NB4 (cell line): ENCODE data around the gene CSNK1D.

Experiments used
- DNase-seq: peaks from one replicate; pipeline ENCODE4 v3.0.0; 2010; ENCODE audit warnings: low read depth
- H3K4me3 ChIP-seq: one replicate; pipeline ENCODE4 v1.5.1; 2011; ENCODE audit warnings: mild to moderate bottlenecking, low read depth, low read length, moderate library complexity
- MYC ChIP-seq: IDR thresholded peaks from 2 replicates; pipeline ENCODE4 v1.6.1; 2011; ENCODE audit warnings: low read depth, low read length
- POLR2A ChIP-seq: IDR thresholded peaks from 2 replicates; pipeline ENCODE4 v1.6.1; 2011; ENCODE audit warnings: mild to moderate bottlenecking; ENCODE audit not compliant: insufficient read length; ENCODE audit errors: extremely low read depth
- TF ChIP-seq, protein P1 (sequence below): IDR thresholded peaks from one replicate; pipeline ENCODE4 v1.5.1; 2012; ENCODE audit warnings: low read depth, low read length
- TF ChIP-seq, protein P2 (sequence below): IDR thresholded peaks from 2 replicates; pipeline ENCODE4 v1.6.1; 2011; ENCODE audit warnings: low read depth, low read length

The CSNK1D gene

DNA sequence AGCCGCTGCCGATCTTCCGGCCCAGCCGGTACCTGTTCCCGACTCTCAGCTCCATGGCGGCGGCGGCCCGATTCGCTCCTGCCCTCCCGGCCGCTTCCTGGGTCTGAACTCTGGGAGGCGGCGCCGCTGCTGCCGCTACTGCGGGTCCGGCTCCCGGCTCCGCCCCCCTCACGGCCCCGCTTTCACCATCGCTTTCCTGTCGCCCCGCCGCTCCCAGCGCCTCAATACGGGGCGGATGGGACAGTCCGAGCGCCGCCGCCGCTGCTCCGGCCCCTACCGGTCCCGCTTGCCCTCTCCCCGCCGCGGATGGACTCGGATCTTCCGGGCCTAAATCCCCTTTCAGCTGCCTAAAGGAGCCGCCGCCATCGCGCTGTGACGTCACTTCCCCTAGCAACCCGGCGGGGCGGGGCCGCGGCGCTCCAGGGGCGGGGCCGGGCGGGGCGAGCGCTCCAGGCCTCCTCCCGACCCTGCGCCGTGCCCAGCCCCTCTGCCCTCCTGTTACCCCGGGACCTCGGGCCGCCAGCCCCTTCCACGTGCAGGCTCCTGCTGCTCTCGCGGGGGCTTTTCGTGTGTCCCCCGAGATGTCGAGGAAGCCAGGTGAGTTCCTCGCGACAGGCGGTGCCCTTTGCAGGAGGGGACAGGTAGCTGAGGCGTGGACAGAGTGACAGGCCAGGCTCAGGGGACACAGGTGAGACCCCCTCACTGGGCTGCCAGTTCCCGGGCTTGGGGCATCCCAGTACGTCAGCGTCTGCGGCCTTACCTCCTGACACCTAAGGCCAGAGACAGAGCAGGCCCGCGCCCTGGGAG lies at the start of gene CSNK1D:
CSNK1D (minus strand) TSS at position 374 of the 807 bp plus-strand sequence; CDS start at position 55, 319 bp downstream.
- H3K4me3 ChIP-seq: peak within 1 kb of the TSS; percentile 62
- TF ChIP-seq MYC (peak; percentile 40; the same call in 1 of the 2 replicates), POLR2A (peak; percentile 47)
- TF ChIP-seq, protein P1, sequence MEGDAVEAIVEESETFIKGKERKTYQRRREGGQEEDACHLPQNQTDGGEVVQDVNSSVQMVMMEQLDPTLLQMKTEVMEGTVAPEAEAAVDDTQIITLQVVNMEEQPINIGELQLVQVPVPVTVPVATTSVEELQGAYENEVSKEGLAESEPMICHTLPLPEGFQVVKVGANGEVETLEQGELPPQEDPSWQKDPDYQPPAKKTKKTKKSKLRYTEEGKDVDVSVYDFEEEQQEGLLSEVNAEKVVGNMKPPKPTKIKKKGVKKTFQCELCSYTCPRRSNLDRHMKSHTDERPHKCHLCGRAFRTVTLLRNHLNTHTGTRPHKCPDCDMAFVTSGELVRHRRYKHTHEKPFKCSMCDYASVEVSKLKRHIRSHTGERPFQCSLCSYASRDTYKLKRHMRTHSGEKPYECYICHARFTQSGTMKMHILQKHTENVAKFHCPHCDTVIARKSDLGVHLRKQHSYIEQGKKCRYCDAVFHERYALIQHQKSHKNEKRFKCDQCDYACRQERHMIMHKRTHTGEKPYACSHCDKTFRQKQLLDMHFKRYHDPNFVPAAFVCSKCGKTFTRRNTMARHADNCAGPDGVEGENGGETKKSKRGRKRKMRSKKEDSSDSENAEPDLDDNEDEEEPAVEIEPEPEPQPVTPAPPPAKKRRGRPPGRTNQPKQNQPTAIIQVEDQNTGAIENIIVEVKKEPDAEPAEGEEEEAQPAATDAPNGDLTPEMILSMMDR: no peak
- TF ChIP-seq, protein P2, sequence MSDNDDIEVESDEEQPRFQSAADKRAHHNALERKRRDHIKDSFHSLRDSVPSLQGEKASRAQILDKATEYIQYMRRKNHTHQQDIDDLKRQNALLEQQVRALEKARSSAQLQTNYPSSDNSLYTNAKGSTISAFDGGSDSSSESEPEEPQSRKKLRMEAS: 0 out of 2 replicates have a peak, but pooled peaks have one; percentile 6
- peak; percentile 86 for DNase-seq

DNA sequence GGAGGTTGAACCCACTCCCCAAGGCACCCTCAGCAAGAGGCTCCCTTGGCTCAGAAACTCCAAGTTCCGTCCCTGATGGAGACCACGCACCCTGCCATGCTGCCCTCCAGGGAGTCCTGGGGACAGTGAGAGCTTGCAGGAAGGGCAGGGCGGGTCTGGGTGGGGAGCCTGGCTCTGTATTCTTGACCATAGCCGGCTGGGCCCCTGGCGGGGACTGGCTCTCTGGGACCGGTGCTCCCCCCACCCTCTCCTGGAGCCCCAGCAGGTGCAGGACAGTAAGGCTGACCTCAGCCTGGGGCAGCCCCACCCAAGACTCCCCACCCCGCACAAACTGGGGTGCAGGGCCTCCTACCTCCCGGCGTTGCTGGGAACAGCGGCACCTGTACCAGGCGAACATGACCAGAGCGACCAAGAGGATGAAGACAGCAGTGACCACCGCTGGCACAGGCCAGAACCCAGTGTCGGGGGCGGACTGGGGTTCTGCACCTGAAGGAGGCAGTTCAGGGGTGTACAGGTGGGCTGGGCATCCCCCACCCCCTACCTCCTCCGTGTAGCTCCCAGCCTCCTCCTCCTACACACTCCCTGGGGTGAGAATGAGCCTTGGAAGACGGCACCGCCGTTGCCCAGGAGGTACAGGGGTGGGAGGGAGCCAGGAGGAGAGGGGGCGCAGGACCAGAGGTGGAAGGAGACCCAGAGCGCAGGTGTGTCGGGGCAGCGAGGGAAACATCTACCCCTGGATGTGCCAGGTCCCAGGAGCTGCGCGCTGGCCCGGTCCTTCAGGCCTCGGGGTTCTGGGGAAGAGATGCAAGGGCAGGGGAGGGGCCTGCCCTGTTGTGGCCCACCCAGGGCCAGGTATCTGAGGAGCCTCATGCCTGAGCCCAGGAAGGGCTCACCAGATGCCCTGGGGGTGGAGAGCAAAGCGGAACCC lies 49.3 kb upstream of the CSNK1D start:
- H3K4me3 ChIP-seq: no peak overlapping the region
- DNase-seq: no peak
- TF ChIP-seq, protein P2: no peak

DNA sequence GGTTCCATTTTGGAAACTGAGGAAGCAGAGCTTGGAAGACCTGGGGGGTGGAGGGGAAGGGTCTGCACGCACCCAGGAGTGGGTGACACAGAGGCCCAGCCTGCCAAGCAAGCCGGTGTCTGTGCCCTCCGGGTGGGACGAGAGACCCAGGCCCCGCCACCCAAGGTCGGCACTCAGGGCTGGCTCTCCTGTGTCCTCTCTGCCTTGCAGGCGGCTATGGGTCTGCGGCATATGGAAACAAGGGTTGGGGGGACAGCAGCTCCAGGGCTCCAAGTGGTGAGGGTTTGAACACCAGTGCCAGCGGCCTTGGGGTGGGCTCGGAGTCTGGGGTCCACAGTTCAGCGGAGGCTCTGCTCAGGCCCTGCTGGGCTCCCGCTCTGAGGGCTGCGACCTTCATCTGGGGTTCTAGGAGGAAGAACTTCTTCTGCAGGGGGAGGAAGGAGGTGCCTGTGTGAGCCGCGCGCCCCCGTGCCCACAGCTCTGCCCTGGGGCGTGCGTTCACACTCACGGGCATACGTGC lies 48.5 kb upstream of the CSNK1D start:
- no peak for DNase-seq
- TF ChIP-seq, protein P2: no peak
- no peak for TF ChIP-seq POLR2A
- no peak for TF ChIP-seq MYC
- H3K4me3 ChIP-seq: no peak overlapping the region

DNA sequence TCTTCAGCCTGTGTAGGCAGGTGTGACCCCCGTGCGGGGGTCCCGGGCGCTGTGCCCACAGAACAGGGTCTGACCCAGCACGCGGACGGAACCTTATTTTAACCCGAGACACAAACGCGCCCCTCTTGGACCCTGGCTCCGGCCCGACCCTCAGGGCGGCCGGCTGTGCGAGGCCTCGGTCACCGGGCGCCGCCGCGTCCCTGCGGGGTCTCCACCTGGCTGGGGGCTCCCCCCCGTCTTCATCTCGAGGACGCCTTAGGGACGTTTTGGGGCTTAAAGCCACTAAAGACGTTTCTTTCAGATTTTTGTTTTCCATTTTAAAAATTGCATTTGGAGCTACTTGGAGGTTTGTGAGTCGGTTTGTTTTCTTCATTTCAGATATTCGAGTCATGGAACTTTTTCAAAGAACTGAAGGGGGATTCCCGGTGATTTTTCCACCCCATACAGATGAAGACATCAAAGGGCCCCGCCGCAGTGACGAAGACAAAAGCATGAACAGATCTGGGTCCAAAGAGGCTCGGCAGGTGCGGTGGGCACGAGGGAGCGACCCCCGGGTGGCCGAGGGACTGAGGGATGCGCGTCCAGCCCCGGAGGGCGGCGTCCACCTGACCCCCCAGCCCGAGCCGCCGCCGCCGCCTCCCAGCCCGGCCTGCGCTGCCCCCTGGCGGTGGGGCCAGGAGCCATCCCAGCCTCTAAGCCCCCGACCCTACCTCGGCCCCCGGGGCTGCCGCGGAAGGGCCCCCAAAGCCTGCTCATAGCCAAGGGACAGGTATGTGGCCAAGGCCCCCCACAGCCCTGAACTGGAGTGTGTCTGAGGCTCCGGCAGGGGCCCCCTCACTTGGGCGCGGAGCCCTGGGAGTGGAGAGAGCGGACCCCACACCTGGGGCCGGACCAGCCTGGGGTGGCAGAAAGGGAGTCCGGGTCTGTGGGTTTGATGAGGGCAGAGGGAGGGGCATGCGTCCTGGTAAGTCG lies 47.7 kb upstream of the CSNK1D start:
- H3K4me3 ChIP-seq: no peak overlapping the region
- TF ChIP-seq, protein P2: no peak
- TF ChIP-seq, protein P1: peak; percentile 57
- peak; percentile 41 for DNase-seq

DNA sequence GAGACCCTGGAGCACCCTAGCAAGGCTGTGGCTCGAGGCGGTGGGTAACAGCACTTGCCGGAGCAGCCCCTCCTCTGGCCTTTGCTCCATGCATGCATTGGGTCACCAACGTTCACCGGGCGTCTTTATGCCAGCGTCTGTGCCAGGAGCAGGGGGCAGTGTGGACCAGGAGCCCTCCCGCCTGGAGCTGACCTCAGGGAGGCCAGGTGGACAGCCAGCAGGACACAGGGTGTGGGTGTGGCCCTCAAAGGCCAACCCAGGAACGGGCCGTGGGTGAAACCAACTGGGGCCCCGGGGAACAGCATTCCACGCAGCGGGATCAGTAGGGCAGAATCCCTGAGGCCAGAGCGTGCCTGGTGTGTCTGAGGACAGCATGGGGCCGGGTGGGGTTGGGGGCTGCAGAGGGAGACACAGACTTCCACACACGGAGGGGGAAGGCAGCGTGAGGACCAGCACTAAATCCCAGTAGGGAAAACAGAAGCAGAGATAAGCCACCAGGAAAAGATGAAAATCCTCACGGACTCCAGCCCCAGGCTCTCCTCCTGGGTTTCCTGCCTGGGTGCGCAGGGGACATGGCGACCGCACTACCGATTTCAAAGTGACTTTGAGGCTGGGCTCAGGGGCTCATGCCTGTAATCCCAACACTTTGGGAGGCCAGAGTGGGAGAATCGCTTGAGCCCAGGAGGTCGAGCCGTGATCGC lies 46.8 kb upstream of the CSNK1D start:
- TF ChIP-seq, protein P1: no peak
- TF ChIP-seq, protein P2: no peak
- TF ChIP-seq MYC (no peak), POLR2A (no peak)
- DNase-seq: no peak
- no peak overlapping the region for H3K4me3 ChIP-seq
